Right ventricle myocardium inferior (tissue), 1 donor: ENCODE measurements around the gene NANOS2. TPM values are rescaled to one million over a fixed set of nuclear protein-coding genes. Genes with fewer than 3 reads are reported as not detected.

Source experiments
- ATAC-seq: fragments of 200-7000 bp; cut with Tn5 transposase; one replicate; pipeline ENCODE4 v1.9.1; 2020; ENCODE audit warnings: mild to moderate bottlenecking, moderate library complexity
- DNase-seq: peaks from one replicate; pipeline ENCODE4 v3.0.0; 2021; ENCODE audit errors: missing footprints
- intact Hi-C: fragments of 100-400 bp; cut with DNase I; formaldehyde crosslinking; loops from one replicate; pipeline ENCODE4 v1.11.0; 2022
- long read RNA-seq: library from polyadenylated mRNA; unstranded; transcript quantifications from one replicate; pipeline ENCODE4 v2.0.0, GENCODE V29; 2021
- total RNA-seq: library from RNA; stranded (reverse); fragmentation: NEBNext Ultra II Directional; extraction: Animal tissue kit (Norgen Biotek cat#: 25700); gene quantifications from one replicate; pipeline ENCODE4 v1.2.1, GENCODE V29; 2021
- donor health status: DM: no; HTN: yes; CAD: no; lungs with severe emphysema.

Gene NANOS2
- not detected for total RNA-seq
- long read RNA-seq: 0 reads

DNA sequence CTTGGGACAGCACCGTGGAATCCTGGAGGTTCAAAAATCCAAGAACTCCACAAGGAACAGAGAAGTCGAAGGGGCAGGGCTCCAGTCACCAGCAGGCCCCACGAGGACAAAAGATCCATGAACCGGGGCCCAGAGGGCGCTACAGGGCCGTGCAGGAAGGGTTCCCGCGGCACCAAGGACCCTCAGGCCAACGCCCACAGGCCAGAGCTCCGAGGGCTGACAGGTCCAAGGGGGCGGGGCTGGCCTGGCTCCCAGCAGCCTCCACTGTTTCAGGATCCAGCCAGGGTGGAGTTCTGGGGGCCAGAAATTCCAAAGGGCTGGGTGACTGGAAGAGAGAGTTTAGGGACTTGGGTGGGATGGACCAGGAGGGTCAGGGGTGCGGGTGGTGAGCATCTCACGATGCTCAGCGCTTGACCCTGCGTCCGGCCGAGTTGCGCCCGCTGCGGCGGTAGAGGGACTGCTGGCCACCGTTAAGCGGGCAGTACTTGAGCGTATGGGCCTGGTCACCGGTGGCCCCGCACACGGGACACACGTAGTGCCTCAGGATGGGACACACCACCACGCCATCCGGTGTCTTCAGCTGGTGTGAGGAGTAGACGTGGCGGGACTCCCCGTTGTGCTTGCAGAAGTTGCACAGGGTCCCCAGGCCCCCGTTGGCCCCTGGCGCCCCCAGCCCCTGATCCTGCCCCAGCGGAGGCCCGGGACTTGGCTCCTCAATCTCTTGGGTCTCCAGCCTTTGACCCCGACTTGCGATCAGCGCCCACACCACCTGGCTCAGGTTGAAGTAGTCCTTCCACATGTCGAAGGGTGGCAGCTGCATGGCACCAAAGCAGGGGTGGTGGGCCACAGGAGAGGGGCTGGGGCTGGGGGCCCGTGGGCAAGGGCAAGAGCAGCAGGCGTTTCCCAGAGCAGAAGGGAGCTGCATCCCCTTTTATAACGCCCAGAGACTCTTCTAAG, at the start of gene NANOS2:
Gene NANOS2 (minus strand): TSS at position 905 of the 957 bp plus-strand sequence. CDS start 85 bp downstream, at position 820.
- ATAC-seq (no peak), DNase-seq (peak; percentile 72)
- intact Hi-C loops: no loop called here

DNA sequence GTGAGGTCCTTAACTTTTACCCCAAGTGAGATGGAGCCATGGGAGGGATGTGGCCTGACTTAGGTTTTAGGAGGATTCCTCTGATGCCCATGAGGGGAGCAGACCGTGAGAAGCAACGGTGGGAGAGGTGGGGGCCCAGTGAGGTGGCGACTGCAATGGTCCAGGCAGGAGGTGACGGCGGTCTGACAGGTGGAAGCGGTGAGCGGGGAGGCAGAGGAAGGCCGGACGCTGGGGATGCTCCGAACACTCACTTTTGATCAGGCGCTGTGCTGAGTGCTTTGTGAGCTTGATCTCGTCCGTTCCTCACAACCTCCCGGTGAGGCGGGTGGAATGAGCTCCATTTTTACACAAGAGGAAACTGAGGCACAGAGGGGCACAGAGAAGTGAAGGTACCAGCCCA, 47.4 kb upstream of the NANOS2 start:
- intact Hi-C loops: no loop called here
- ATAC-seq: no peak
- no peak for DNase-seq

DNA sequence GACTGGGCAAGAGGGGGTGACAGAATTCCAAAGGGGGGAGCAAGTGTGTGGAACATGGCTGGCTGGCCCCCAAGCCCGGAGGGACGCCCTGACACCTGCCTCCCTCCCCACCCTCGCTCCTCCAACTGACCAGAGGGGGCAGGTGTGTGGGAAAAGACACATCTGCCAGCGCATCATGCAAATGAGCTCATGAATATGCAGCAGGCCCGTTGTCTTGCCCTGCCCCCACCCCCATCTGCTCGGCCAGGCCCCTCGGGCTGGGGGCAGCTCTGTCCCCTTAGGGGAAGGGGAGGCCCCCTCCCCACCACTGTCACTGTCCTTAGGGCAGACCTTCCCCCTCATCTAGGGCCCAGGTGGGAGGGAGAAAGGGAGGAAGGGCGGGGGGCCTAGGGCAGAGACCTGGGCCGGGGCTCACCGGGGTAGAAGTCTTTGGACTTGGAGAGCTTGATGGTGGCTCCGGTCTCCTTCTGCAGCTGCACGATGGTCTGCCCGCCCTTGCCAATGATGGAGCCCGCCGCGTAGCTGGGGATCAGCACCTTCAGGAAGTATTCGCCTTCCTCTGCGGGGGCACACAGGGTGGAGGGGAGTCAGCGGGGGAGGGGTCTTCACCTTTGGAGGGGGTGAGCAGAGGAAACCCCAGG, 46.1 kb upstream of the NANOS2 start:
- intact Hi-C loops: no loop called here
- ATAC-seq: no peak
- no peak for DNase-seq

DNA sequence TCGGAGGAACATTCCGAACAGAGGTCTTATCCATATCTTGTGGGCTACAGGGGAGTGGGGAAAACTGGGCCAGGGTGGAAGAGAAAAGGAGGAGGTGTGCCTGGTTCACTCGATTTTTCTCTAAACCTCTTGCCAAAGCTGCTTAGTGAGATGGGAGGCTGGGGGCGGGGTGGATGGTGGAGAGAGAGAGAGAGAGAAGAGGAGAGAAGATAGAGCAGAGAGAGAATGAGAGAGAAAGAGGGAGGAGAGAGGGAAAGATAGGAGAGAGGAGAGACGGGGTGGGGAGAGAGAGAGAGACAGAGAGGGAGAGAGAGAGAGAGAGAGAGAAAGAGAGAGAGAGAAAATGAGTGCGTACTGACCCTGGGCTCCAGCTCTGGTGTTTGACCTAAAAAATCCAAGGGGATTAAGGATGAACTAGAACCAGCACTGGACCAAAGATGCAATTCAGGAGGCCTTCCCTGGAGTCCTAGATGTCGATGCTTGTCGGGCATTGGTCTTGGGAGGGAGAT, 45.0 kb upstream of the NANOS2 start:
- DNase-seq: no peak
- intact Hi-C loops: no loop called here
- no peak for ATAC-seq

DNA sequence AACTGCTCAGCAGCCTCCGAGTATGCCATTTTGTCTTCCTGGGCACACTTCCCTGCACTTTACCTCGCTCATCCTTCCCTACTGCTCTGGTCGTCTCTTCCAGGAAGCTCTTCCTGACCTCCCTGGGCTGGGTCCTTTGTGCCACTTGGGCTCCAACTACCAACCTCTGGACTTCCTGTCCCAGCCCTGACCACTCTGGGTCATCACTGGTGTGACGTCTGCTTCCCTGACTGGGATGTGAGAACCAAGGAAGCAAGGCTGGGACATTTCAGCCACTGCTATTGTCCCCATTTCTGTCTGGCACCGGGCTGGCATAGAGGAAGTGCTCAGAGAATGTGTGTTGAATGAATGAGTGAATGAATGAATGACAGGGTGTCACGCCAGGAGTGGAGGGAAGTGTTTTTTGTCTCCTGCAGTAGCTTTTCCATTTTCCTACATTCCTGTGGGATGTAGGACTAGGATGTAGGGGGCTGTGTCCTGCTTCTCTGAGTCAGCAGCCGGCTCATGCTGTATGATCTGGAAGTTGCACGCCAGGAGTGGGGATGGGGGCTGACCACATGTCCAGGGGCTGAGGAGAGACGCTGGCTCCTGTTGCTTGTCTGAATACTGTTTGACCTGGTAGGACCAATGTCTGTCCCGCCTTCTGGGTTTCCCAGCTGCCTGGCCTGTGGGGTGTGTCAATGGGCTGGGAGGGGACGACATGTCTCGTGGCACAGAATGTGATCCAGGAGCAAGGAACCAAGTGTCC, 44.4 kb upstream of the NANOS2 start:
- intact Hi-C loops: no loop called here
- ATAC-seq: no peak
- no peak for DNase-seq

DNA sequence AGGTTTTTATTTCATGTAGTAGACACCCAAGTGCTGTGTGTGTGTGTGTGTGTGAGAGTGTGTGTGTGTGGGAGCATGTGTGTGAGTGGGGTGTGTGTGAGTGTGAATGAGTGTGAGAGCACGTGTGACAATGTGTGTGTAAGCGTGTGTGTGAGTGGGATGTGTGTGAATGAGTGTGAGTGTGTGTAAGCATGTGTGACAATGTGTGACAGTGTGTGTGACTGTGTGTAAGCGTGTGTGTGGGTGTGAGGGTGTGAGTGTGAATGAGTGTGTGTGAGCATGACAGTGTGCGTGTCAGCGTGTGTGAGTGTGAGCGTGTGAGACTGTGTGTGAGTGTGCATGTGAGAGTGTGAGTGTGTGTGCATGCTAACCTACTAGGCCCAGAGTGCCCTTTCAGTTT, 43.7 kb upstream of the NANOS2 start:
- no peak for DNase-seq
- intact Hi-C loops: no loop called here
- no peak for ATAC-seq

DNA sequence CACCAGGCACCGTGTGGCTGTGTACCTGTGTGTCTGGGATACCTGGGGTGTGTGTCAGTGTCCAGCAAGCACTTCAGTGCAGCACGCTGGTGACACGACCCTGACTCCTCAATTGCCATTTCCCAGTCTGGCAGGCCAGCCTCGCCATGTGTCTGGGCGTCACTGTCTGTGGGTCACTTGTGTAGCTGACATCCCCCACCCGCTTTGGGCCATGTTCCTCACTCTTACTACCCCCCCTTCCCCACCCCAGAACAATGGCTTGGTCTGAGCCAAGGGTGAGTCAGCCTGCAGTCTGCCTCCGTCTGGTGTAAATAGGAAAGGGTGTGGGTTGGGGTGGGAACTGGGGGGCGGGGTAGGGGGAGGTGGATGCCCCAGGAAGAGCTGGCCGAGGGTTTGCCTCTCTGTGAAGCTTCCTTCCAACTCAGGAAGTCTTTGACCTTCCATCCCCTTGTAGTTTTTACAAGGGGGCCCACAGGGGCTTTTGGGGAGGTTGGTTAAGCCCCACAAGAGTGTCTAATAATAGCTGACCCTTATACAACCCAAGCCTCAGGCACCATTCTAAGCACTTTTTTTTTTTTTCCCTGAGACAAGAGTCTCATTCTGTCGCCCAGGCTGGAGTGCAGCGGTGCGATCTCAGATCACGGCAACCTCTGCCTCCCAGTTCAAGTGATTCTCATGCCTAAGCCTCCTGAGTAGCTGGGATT, 41.5 kb upstream of the NANOS2 start:
- DNase-seq (no peak), ATAC-seq (peak; percentile 66)
- intact Hi-C loops: no loop called here

DNA sequence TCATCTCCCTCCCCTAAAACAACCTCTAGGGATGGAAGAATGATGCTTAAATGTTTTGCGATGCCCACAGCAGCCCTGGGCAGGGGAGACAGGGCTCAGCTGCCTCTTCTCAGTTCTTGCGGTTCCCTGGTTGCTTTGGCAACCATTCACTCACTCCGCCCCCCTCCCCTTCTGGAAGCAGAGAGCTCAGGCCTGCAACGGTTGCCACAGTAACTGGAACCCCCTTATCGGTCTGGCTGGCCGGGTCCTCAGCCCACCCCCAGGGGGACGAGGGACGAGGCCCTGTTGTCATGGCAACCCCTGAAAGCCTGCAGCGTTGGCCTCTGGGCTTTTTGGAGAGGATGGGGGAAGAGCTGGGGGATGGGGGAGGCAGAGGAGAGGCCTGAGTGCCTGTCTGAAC, 39.6 kb upstream of the NANOS2 start:
- ATAC-seq (no peak), DNase-seq (no peak)
- intact Hi-C loops: no loop called here

DNA sequence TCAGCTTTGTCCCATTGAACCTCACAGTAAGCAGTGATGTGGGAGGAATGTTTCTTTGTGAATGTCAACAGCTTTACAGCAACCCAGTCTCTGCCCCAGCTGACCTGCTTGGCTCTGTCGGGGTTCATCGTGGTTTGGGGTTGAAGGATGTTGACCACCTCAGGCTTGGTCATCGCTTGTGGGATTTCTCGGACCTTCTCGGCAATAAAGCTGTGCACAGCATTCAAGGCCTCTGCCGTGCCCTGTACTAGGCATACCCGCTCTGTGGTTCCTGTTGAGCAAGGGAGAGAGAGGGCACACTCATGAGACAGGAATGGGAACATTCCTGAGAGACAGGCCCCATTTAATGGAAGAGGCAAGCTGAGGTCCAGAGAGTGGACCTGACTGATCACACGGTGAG, 39.1 kb upstream of the NANOS2 start:
- ATAC-seq (no peak), DNase-seq (no peak)
- intact Hi-C loops: no loop called here

DNA sequence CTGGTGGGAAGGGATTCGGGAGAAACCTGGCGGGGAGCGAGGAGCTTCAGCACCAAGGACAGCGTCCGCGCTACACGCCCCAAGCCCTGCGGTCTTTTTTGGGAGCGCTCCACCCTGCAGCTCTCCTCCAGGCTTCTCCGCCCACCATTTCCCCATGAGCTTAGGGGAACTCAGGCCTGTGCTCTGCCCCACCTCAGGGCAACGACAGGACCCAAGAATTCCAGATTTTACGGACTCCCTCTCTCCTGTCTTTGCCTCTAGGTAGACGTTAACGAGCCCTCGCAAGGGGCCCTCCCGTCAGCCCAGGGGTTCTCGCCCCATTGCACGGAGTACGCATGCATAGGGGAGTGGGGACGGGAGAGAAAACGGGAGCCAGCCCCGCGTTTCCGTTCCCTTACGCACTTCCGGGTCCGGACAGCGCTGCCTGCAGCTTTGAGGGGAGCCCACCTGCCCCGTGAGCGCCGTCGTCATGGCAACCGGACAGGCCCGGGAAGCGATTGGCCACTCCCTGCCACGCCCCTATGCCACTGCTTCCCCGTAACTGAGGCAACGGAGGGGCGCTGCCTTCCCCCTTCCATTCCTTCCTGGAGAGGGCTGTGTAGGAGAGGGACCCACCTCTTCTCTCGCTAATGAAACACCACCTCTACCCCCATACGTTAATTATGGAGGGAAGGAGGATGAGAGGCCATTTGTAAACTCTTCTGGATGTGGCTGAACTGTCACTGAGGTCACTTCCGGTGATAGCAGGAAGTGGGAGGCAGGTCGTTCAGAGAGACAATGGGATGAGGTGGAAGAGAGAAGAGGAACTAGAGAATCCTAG, 38.3 kb upstream of the NANOS2 start:
- DNase-seq (no peak), ATAC-seq (peak; percentile 40)
- intact Hi-C loops: no loop called here

DNA sequence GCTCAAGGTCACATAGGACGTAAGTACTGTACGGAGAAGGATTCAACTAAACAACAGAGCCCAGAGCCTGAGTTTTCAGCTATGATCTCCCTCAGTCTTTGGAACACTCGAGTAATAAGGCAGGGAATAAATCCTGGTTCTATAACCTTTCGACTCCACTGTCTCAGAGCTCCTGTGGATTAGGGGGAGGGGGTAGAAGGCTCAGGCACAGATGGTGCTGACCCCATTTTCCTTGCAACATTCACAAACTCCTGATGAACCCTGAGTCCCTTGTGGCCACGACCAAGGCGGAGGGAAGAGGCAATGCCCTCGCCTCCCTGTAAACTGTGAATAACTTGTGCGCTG, 37.7 kb upstream of the NANOS2 start:
- no peak for ATAC-seq
- no peak for DNase-seq

DNA sequence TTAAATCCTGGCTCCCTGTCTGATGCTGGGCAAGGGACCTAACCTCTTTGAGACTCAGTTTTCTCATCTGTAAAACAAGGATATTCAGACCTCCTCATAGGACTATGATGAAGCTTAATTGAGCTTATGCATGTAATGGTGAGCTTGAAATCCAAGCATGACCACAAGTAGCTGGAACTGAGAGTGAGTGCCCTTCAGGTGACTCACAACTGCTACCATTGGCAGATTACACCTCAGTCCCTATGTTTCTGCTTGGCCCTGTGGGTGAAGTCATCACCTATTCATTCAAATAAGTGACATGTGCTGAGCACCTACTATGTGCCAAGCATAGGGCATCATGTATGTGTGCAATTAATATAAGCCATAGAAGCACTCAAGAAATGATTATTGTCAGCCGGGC, 33.3 kb upstream of the NANOS2 start:
- intact Hi-C loops: no loop called here

More for the DNA sequence above, 37.7 kb upstream of the NANOS2 start:
- intact Hi-C loops: no loop called here

DNA sequence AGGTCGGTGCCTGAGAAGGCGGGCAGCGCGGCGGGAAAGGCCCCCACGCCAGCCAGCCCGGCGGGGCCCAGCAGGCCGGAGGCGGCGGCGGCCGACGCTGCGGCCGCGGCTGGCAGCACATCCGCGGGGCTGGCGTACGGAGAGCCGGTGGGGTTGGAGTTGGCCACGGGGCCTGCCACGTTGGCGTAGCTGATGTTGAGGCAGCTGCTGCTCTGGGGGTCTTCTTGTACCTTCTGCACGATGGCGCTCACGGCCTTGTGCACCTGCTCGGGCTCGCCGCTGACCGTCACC, 25.9 kb upstream of the NANOS2 start:
- intact Hi-C loops: no loop called here
- no peak for ATAC-seq
- DNase-seq: no peak

More for the DNA sequence above, 33.3 kb upstream of the NANOS2 start:
- no peak for DNase-seq
- ATAC-seq: no peak

DNA sequence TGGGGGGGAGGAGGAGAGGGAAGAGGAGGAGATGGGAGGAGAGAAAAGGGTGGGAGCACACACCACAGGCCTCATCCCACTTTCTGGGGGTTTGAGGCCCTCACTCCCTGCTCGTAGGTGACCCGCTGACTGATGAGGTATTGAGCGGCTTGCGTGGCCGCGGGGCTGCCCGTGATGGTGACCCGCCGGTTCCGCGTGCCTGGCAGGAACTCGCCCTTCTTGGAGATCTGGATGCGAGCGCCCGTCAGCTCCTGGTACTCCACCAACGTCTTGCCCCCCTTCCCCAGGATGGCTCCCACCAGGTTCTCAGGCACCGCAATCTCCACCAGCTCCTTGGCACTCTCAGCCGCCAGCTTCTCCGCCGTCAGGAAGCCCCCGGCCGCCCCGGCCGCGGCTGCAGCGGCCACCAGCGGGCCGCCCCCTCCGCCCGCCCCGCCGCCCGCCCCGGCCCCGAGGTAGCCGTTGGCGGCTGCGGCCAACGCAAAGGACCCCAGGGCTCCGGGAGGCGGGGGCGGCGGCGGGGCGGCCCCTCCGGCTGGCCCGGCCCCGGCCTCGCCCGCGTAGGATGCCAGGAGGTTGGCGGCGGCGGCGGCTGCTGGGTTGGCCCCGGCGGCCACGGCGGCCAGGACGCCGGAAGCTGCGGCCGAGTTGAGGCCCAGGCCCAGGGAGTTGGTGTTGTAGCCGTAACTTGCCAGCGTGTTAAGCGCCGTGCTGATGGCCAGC, 25.4 kb upstream of the NANOS2 start:
- DNase-seq (no peak), ATAC-seq (no peak)
- intact Hi-C loops: loop anchor here (10.0 kb wide), 1 partner anchor 55 kb away; the partner anchor contains the start of gene CCDC61

DNA sequence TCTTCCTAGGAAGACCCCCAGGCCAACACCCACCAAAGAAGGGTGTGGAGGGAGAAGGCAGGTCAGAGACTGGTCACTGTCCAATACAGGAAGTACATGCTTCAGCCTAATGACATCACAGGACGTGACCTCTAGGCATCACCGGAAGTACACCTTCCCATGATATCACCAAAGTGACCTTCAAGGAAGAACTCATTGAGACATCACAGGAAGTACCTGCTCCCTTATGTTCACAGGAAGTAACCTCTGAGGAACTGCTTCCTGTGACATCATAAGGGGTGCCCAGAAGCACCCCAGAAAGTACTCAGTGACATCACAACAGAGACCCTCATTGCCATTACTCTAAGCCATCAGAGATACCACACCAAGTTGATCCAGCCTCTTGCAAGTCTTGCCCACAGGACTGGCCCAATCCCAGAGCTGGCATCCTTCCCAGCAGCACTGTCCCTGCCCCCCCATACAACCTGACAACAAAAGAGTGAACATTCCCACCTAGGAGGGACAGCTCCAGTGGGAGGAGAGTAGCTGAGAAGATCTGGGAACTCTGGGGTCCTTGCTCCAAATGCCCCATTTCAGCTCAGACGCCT, 24.2 kb upstream of the NANOS2 start:
- ATAC-seq (no peak), DNase-seq (no peak)
- intact Hi-C loops: loop anchor here (10.0 kb wide), 1 partner anchor 56 kb away; the partner anchor contains the start of gene CCDC61

DNA sequence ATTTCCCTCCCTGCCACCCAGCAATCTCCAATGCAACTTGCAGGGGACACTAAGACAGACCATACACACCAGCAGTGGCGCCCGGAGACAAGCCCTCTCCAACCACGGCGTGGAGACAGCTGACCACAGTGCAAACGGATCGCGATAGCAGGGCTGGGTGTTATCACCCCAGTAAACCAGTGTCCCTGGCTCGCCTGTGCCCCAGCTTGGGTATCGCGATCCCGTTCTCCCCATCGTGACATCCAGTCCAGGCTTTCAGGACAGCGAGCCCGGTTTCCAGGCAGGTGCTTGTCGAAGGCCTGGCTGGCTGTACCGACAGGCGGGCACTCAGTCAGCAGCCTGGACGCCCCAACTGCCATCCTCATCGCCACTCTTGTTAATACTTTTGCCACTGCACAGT, 20.7 kb upstream of the NANOS2 start:
- DNase-seq (no peak), ATAC-seq (no peak)
- intact Hi-C loops: loop anchor here (10.0 kb wide), 1 partner anchor 60 kb away; the partner anchor contains the start of gene CCDC61
